Pancreas (tissue), 10 donors: ENCODE measurements around the gene RAMP3. TPM values are rescaled to one million over a fixed set of nuclear protein-coding genes. Genes with fewer than 3 reads are reported as not detected.
"Not testable (repeated sequence)": the region's sequence is repeated elsewhere in the genome, so short reads cannot be mapped to it uniquely, and the experiment has no call there.

ENCODE experiments used
- ATAC-seq, 4 donors: fragments of 200-7000 bp; cut with Tn5 transposase; one replicate each; pipeline versions ENCODE4 v1.8.0 to v1.9.1; 2020; ENCODE audit warnings: mild to moderate bottlenecking in 4 of 4, moderate library complexity in 4 of 4
- DNase-seq, 6 donors: peaks; one replicate each; pipeline ENCODE4 v3.0.0-alpha.2; 2020
- FAIRE-seq: peaks from 2 replicates; lab custom pipeline; 2012; peaks lifted over from hg19 to GRCh38; lab: Jason Lieb, UNC
- H3K27ac ChIP-seq, 4 donors: fragments of 200-600 bp; sonication (generic); 1 replicate in 3 of 4; 2 replicates in 1 of 4; pipeline versions ENCODE4 v1.5.0 to v1.8.0; 2020
- H3K27me3 ChIP-seq, 4 donors: fragments of 200-600 bp; one replicate each; pipeline ENCODE4 v1.8.0; 2021
- H3K36me3 ChIP-seq, 3 donors: fragments of 200-600 bp; sonication (generic) in 1 of 3; one replicate each; pipeline versions ENCODE4 v1.5.0 to v1.8.0; 2020 to 2021
- H3K4me1 ChIP-seq, 3 donors: fragments of 200-600 bp; one replicate each; pipeline ENCODE4 v1.8.0; 2021
- H3K4me3 ChIP-seq, 4 donors: fragments of 200-600 bp; sonication (generic) in 2 of 4; one replicate each; pipeline versions ENCODE4 v1.5.0 to v1.8.0; 2020 to 2021
- H3K9me3 ChIP-seq, 4 donors: fragments of 200-600 bp; one replicate each; pipeline ENCODE4 v1.8.0; 2021
- WGBS, 2 donors: extraction: QIAGEN DNeasy Blood & Tissue Kit; methylation state at CpG; one replicate each; pipeline ENCODE4 v1.1.7; 2013; 5-methylcytosine and 5-hydroxymethylcytosine counted together
- intact Hi-C, 3 donors: fragments of 100-400 bp; cut with DNase I; formaldehyde crosslinking; loops; one replicate each; pipeline versions ENCODE4 v1.11.1 to v1.14.2; 2022
- polyA plus RNA-seq, 2 donors: library from polyadenylated mRNA; stranded (reverse); fragments of 200-250 nt; gene quantifications; one replicate each; pipeline ENCODE4 v1.2.3, GENCODE V29; 2013
- total RNA-seq, 6 donors: library from RNA; stranded (reverse); fragmentation: NEBNext Ultra II Directional in 4 of 6; extraction: Animal tissue kit (Norgen Biotek cat#: 25700) in 4 of 6; gene quantifications; one replicate each; pipeline versions ENCODE4 v1.2.1 to v1.2.4, GENCODE V29; 2021 to 2023
- TF ChIP-seq, protein P1 (sequence below), 4 donors: fragments of 200-600 bp; sonication (generic) in 3 of 4; IDR thresholded peaks; one replicate each; pipeline versions ENCODE4 v1.5.0 to v1.8.0; 2021; ENCODE audit warnings: antibody characterized with exemption in 4 of 4
- donor health status: healthy with polysubstance abuse.
- donor health status: DM: no; HTN: no; CAD: no; lungs with moderate emphysema.
- donor health status: DM: no; HTN: no; CAD: no.
- donor health status: control.
- donor health status: control.
- donor health status: Bipolar disorder and iron deficiency.
- donor health status: DM: yes; HTN: yes; CAD: no.
- donor health status: DM: no; HTN: no; CAD: no.
- donor health status: DM: no; HTN: no; CAD: no.
- donor health status: DM: yes; HTN: yes; CAD: no.

RAMP3 gene
- total and polyA plus RNA-seq, 8 donors, result 4.1 to 41.1 (median 7.2) TPM

DNA sequence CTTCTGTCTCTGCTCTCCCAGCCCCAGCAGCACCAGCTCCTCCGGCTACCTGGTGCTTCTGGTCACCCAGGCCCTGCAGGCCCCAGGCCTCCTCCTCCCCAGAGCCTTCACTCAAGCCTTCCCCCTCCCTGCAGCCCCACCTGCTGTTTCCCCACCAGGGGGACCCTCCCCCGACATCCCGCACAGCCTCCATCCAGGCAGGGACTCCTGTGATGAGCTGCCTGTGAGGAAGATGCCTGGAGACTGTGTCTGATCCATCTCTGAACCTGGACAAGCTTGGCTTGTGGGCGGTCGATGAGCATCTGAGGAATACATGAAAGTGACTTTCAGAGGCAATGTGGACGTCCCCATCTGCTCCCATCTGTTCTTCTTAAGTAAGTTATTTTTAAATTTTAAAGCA lies 45.0 kb downstream of the RAMP3 start:
- Histone ChIP-seq H3K36me3 (no peaks in the 10 kb centered on the region), H3K4me3 (no peak overlapping the region), H3K9me3 (no peaks in the 10 kb centered on the region), H3K27ac (no peak overlapping the region), H3K4me1 (no peaks in the 10 kb centered on the region), H3K27me3 (no peaks in the 10 kb centered on the region)
- intact Hi-C loops, result no loop called here
- FAIRE-seq (no peak), ATAC-seq (no peak), DNase-seq (no peak)
- TF ChIP-seq, protein P1, sequence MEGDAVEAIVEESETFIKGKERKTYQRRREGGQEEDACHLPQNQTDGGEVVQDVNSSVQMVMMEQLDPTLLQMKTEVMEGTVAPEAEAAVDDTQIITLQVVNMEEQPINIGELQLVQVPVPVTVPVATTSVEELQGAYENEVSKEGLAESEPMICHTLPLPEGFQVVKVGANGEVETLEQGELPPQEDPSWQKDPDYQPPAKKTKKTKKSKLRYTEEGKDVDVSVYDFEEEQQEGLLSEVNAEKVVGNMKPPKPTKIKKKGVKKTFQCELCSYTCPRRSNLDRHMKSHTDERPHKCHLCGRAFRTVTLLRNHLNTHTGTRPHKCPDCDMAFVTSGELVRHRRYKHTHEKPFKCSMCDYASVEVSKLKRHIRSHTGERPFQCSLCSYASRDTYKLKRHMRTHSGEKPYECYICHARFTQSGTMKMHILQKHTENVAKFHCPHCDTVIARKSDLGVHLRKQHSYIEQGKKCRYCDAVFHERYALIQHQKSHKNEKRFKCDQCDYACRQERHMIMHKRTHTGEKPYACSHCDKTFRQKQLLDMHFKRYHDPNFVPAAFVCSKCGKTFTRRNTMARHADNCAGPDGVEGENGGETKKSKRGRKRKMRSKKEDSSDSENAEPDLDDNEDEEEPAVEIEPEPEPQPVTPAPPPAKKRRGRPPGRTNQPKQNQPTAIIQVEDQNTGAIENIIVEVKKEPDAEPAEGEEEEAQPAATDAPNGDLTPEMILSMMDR (IDR thresholded peaks at IDR 0.05), result no peak
- WGBS, 2 donors, result 67 to 73% methylated on average over 6 of the region's 6 CpGs

DNA sequence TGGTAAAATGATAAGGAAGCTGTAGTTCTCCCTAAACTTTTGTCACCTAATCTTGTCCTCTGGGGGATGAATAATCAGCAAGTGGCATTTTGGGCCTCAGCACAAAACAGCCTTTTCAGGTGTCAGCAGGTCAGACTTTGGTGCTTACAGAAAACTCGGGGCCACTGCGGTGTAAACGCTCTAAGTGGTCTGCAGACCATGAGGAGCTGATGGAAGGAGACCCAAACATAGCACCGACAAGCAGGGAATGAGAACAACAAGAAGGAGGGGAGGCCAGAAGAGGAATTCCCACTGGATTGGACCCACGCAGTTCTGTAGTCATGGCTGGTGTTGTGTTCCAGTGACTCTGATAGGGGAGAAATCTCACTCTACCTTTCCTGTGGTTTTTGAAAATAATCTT lies 45.4 kb downstream of the RAMP3 start:
- H3K27me3 ChIP-seq, result no peaks in the 10 kb centered on the region
- no peak for FAIRE-seq
- intact Hi-C loops, result no loop called here
- 73 to 76% methylated on average over 5 of the region's 5 CpGs for WGBS, 2 donors
- H3K4me1 ChIP-seq, result no peaks in the 10 kb centered on the region
- no peak for ATAC-seq
- no peaks in the 10 kb centered on the region for H3K9me3 ChIP-seq
- DNase-seq, result no peak
- TF ChIP-seq, protein P1 (IDR thresholded peaks at IDR 0.05), result no peak
- H3K36me3 ChIP-seq, result no peaks in the 10 kb centered on the region
- no peak overlapping the region for H3K27ac ChIP-seq
- no peak overlapping the region for H3K4me3 ChIP-seq

DNA sequence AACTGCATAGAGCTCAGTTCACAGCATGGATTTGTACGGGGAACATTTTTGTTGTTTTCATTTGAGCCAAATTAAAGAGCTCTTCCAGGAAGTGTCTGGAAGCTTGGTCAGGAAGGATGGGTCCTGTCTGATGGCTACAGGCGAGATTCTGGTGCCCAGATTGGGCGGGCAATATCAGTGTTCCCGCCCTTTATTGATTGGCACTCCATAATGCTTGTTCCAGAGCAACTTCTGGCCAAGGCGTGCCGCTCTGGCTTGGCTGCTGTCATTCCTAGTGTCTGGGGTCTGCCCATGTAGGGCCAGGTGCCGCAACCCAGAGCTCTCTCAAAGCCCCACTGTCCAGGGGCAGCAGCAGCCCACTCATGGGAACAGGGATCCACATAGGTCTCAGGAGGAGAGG lies 45.9 kb downstream of the RAMP3 start:
- no peaks in the 10 kb centered on the region for H3K27me3 ChIP-seq
- no peak overlapping the region for H3K4me3 ChIP-seq
- 53% methylated on average over 7 of the region's 7 CpGs for WGBS, 2 donors
- no peaks in the 10 kb centered on the region for H3K36me3 ChIP-seq
- DNase-seq (no peak), FAIRE-seq (no peak), ATAC-seq (no peak)
- no peaks in the 10 kb centered on the region for H3K9me3 ChIP-seq
- TF ChIP-seq, protein P1 (IDR thresholded peaks at IDR 0.05), result no peak
- no peaks in the 10 kb centered on the region for H3K4me1 ChIP-seq
- intact Hi-C loops, result no loop called here
- H3K27ac ChIP-seq, result peak overlapping the region in 1 of 4 donors; percentile 36

DNA sequence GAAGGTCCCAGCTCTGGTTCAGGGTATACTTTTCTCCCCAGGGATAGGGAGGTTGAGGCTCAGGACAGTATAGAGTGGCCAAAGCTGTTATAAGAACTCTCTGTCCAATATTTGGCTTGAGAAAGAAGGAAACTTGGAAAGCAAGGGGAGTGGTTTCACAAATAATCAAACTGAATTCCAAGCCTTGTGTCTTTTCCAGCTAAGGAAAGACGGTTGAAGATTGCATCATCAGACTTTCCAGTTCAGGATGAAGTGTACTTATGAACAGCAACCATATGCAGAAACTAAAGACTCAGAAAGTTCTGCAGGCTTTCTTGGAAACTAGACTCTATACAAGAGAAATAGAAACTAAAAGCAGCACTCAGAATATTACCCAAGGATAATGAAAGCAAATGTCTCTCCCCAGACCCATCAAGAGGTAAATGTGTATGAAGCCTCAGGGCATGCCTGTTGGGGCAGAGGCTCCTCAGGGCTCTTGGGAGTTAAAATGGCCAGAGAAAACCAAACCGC lies 46.4 kb downstream of the RAMP3 start:
- intact Hi-C loops, result no loop called here
- Histone ChIP-seq H3K27ac (peak overlapping the region in 1 of 4 donors; percentile 36), H3K27me3 (peaks cover 0 to 1% (median 0%) of the 10 kb centered on the region in 4 donors), H3K36me3 (no peaks in the 10 kb centered on the region), H3K9me3 (no peaks in the 10 kb centered on the region), H3K4me1 (no peaks in the 10 kb centered on the region), H3K4me3 (no peak overlapping the region)
- ATAC-seq (peak in 2 of 4 donors; percentile 43 to 55), FAIRE-seq (no peak), DNase-seq (no peak)
- WGBS, 2 donors, result 41 to 44% methylated on average over 2 of the region's 2 CpGs
- TF ChIP-seq, protein P1 (IDR thresholded peaks at IDR 0.05), result no peak

DNA sequence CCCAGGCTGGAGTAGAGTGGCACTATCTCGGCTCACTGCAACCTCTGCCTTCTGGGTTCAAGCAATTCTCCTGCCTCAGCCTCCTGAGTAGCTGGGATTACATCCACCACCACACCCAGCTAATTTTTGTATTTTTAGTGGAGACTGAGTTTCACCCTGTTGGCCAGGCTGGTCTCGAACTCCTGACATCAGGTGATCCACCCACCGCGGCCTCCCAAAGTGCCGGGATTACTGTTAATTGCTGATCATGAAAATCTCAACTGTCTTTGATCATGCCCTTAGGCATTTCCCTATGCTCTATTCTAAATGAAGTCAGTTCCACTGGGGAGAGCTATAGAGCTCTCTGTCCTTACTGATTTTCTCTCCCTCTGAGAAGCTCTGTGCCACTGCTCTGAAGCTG lies 48.7 kb downstream of the RAMP3 start:
- WGBS, 2 donors, result 81 to 82% methylated on average over 5 of the region's 5 CpGs
- FAIRE-seq, result not testable (repeated sequence)

DNA sequence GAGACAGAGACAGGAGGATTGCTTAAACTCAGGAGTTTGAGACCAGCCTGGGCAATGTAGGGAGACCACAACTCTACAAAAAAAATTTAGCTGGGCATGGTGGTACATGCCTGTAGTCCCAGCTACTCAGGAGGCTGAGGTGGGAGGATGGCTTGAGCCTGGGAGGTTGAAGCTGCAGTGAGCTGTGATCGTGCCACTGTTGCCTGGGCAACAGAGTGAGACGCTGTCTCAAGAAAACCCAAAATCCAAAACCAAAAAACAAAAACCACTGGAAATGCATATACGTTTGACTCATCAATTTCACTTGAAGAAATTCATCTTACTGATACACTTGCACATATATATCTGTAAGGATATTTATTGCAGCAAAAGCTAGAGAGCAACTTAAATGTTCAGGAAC lies 52.3 kb downstream of the RAMP3 start:
- DNase-seq, FAIRE-seq, H3K27me3 ChIP-seq, ATAC-seq, H3K4me1 ChIP-seq, H3K4me3 ChIP-seq, intact Hi-C loops, H3K9me3 ChIP-seq, H3K27ac ChIP-seq, H3K36me3 ChIP-seq: not testable (repeated sequence)
- 62 to 71% methylated on average over 3 of the region's 3 CpGs for WGBS, 2 donors

More for the DNA sequence above, 48.7 kb downstream of the RAMP3 start:
- H3K27ac ChIP-seq, H3K27me3 ChIP-seq, H3K4me1 ChIP-seq, DNase-seq, H3K36me3 ChIP-seq, H3K4me3 ChIP-seq, H3K9me3 ChIP-seq, intact Hi-C loops, ATAC-seq: not testable (repeated sequence)
